ENCODE results near the gene NPIPA5. TPM values are rescaled to one million over a fixed set of nuclear protein-coding genes. Genes with fewer than 3 reads are reported as not detected.
"Not testable (repeated sequence)": the region's sequence is repeated elsewhere in the genome, so short reads cannot be mapped to it uniquely, and the experiment has no call there.

NPIPA5 gene
- total RNA-seq, 5 donors from 2014 or later (not counting 1 experiment from before 2014, with no cell fraction given) = 1.0 to 16.7 (median 6.5) TPM

DNA sequence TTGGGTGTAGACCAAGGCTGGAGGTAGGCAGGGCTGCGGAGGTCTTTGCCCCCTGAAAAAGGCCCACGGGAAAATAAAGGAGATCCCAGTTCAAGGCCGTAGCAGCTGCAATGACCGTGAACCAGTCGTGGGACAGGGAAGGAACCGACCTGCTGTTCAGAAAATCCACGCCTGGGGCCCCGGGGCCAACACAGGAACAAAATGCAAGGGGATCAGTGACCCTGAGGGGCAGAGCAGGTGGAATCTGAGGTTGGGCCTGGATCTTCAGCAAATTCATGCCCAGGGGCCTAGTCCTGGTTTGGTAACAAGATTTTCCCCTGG is 18.4 kb upstream of the NPIPA5 start:
- H3K4me1 Mint-ChIP-seq; H3K4me3 ChIP-seq (ENCODE audit: control insufficient read depth in 1 of 2, extremely low read depth in 1 of 2, low read length in 1 of 2); H3K27ac ChIP-seq (ENCODE audit: low read length); H3K4me3 Mint-ChIP-seq; CTCF ChIA-PET; DNase-seq; H3K4me1 ChIP-seq (ENCODE audit: control insufficient read depth in 1 of 2, extremely low read depth in 1 of 2, insufficient read depth in 2 of 2, low read length in 2 of 2); H3K36me3 Mint-ChIP-seq; H3K27ac Mint-ChIP-seq; H3K36me3 ChIP-seq (ENCODE audit: control insufficient read depth in 2 of 2, extremely low read depth in 1 of 2, insufficient read depth in 1 of 2, low read length in 1 of 2); ATAC-seq (replicated peaks in 1 of 4); H3K9me3 Mint-ChIP-seq; H3K9me3 ChIP-seq; POLR2A ChIA-PET: not testable (repeated sequence)
- peaks cover 0 to 21% of the 10 kb centered on the region in 2 experiments for H3K27me3 ChIP-seq (replicated peaks in 1 of 2; ENCODE audit: control insufficient read depth in 2 of 2, extremely low read depth in 1 of 2, insufficient read depth in 2 of 2, low read length in 1 of 2)
- 74% methylated on average over 3 of the region's 8 CpGs for WGBS (ENCODE audit: insufficient coverage)
- peaks cover 18 to 43% of the 10 kb centered on the region in 2 donors for H3K27me3 Mint-ChIP-seq

- H3K4me3 Mint-ChIP-seq; CTCF ChIA-PET; H3K27ac Mint-ChIP-seq; H3K4me3 ChIP-seq (ENCODE audit: control insufficient read depth in 1 of 2, extremely low read depth in 1 of 2, low read length in 1 of 2); H3K36me3 Mint-ChIP-seq; H3K36me3 ChIP-seq (ENCODE audit: control insufficient read depth in 2 of 2, extremely low read depth in 1 of 2, insufficient read depth in 1 of 2, low read length in 1 of 2); H3K9me3 Mint-ChIP-seq; H3K9me3 ChIP-seq; H3K27ac ChIP-seq (ENCODE audit: low read length); H3K4me1 Mint-ChIP-seq; POLR2A ChIA-PET; H3K4me1 ChIP-seq (ENCODE audit: control insufficient read depth in 1 of 2, extremely low read depth in 1 of 2, insufficient read depth in 2 of 2, low read length in 2 of 2); DNase-seq: not testable (repeated sequence)
- peaks cover 0 to 21% of the 10 kb centered on the region in 2 experiments for H3K27me3 ChIP-seq (replicated peaks in 1 of 2; ENCODE audit: control insufficient read depth in 2 of 2, extremely low read depth in 1 of 2, insufficient read depth in 2 of 2, low read length in 1 of 2)
- ATAC-seq (replicated peaks in 1 of 4) = peak in 1 of 4 experiments; percentile 9
- peaks cover 18 to 47% of the 10 kb centered on the region in 2 donors for H3K27me3 Mint-ChIP-seq
- WGBS (ENCODE audit: insufficient coverage) = 6% methylated on average over 70 of the region's 79 CpGs
Observed at GRCh38 chr16:15395631-15396508, 17.8 kb upstream of the NPIPA5 start, which contains the start of gene MPV17L. MPV17L (plus strand) TSS chr16:15395754; CDS start chr16:15395898, 144 bp downstream.

- H3K27me3 ChIP-seq (replicated peaks in 1 of 2; ENCODE audit: control insufficient read depth in 2 of 2, extremely low read depth in 1 of 2, insufficient read depth in 2 of 2, low read length in 1 of 2) = peaks cover 0 to 21% of the 10 kb centered on the region in 2 experiments
Observed at GRCh38 chr16:15393025-15393424, 14.9 kb upstream of the NPIPA5 start.

GRCh38 chr16:15389916-15390315 is 11.8 kb upstream of the NPIPA5 start:
- 60% methylated on average over 1 of the region's 5 CpGs for WGBS (ENCODE audit: insufficient coverage)
- H3K4me3 ChIP-seq (ENCODE audit: control insufficient read depth in 1 of 2, extremely low read depth in 1 of 2, low read length in 1 of 2); ATAC-seq (replicated peaks in 1 of 4); POLR2A ChIA-PET; H3K4me3 Mint-ChIP-seq; H3K27ac Mint-ChIP-seq; H3K9me3 ChIP-seq; H3K27me3 ChIP-seq (replicated peaks in 1 of 2; ENCODE audit: control insufficient read depth in 2 of 2, extremely low read depth in 1 of 2, insufficient read depth in 2 of 2, low read length in 1 of 2); H3K4me1 ChIP-seq (ENCODE audit: control insufficient read depth in 1 of 2, extremely low read depth in 1 of 2, insufficient read depth in 2 of 2, low read length in 2 of 2); H3K9me3 Mint-ChIP-seq; H3K36me3 ChIP-seq (ENCODE audit: control insufficient read depth in 2 of 2, extremely low read depth in 1 of 2, insufficient read depth in 1 of 2, low read length in 1 of 2); CTCF ChIA-PET; H3K36me3 Mint-ChIP-seq; H3K4me1 Mint-ChIP-seq; H3K27ac ChIP-seq (ENCODE audit: low read length): not testable (repeated sequence)
- peaks cover 10 to 18% of the 10 kb centered on the region in 2 donors for H3K27me3 Mint-ChIP-seq
- DNase-seq = peak in 2 of 35 experiments; percentile 1 to 25

More at GRCh38 chr16:15393025-15393424, 14.9 kb upstream of the NPIPA5 start:
- WGBS (ENCODE audit: insufficient coverage) = no CpG with 5 or more reads among the region's 8 CpGs
- H3K9me3 ChIP-seq; H3K27ac Mint-ChIP-seq; ATAC-seq (replicated peaks in 1 of 4); H3K9me3 Mint-ChIP-seq; H3K4me3 ChIP-seq (ENCODE audit: control insufficient read depth in 1 of 2, extremely low read depth in 1 of 2, low read length in 1 of 2); DNase-seq; H3K36me3 Mint-ChIP-seq; CTCF ChIA-PET; H3K4me1 ChIP-seq (ENCODE audit: control insufficient read depth in 1 of 2, extremely low read depth in 1 of 2, insufficient read depth in 2 of 2, low read length in 2 of 2); H3K27ac ChIP-seq (ENCODE audit: low read length); H3K4me1 Mint-ChIP-seq; POLR2A ChIA-PET; H3K36me3 ChIP-seq (ENCODE audit: control insufficient read depth in 2 of 2, extremely low read depth in 1 of 2, insufficient read depth in 1 of 2, low read length in 1 of 2); H3K4me3 Mint-ChIP-seq: not testable (repeated sequence)
- peaks cover 20 to 36% of the 10 kb centered on the region in 2 donors for H3K27me3 Mint-ChIP-seq

- H3K4me1 ChIP-seq (ENCODE audit: control insufficient read depth in 1 of 2, extremely low read depth in 1 of 2, insufficient read depth in 2 of 2, low read length in 2 of 2); H3K9me3 ChIP-seq; H3K36me3 Mint-ChIP-seq; H3K4me3 ChIP-seq (ENCODE audit: control insufficient read depth in 1 of 2, extremely low read depth in 1 of 2, low read length in 1 of 2); ATAC-seq (replicated peaks in 1 of 4); H3K36me3 ChIP-seq (ENCODE audit: control insufficient read depth in 2 of 2, extremely low read depth in 1 of 2, insufficient read depth in 1 of 2, low read length in 1 of 2); H3K27me3 ChIP-seq (replicated peaks in 1 of 2; ENCODE audit: control insufficient read depth in 2 of 2, extremely low read depth in 1 of 2, insufficient read depth in 2 of 2, low read length in 1 of 2); POLR2A ChIA-PET; DNase-seq; H3K27ac ChIP-seq (ENCODE audit: low read length); H3K4me3 Mint-ChIP-seq; H3K27me3 Mint-ChIP-seq; H3K27ac Mint-ChIP-seq; H3K9me3 Mint-ChIP-seq; CTCF ChIA-PET; H3K4me1 Mint-ChIP-seq: not testable (repeated sequence)
- WGBS (ENCODE audit: insufficient coverage) = no CpG with 5 or more reads among the region's 6 CpGs
Observed at GRCh38 chr16:15388060-15388459, 10.0 kb upstream of the NPIPA5 start.

DNA sequence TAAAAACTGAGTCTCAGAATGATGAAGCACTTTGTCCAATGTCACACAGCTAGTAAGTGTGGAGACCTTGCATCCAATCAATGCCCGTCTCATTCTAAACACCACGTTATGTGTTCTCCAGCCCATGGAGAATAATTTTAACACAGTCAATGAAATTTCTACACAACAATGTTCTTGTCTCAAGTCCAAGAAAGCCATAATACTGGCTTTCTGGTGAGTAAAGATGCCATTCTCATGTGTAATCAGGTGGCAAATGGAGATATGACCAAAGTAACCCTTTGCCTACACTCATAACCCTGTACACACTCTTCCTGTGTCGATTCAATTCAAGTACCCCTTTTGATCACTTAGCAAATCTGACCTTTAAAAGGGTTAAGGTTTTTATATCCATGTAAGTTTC is 4.7 kb upstream of the NPIPA5 start:
- H3K27ac Mint-ChIP-seq; H3K9me3 ChIP-seq; H3K4me1 Mint-ChIP-seq; H3K27me3 ChIP-seq (replicated peaks in 1 of 2; ENCODE audit: control insufficient read depth in 2 of 2, extremely low read depth in 1 of 2, insufficient read depth in 2 of 2, low read length in 1 of 2); H3K4me3 ChIP-seq (ENCODE audit: control insufficient read depth in 1 of 2, extremely low read depth in 1 of 2, low read length in 1 of 2); H3K27me3 Mint-ChIP-seq; POLR2A ChIA-PET; H3K4me1 ChIP-seq (ENCODE audit: control insufficient read depth in 1 of 2, extremely low read depth in 1 of 2, insufficient read depth in 2 of 2, low read length in 2 of 2); DNase-seq; H3K36me3 ChIP-seq (ENCODE audit: control insufficient read depth in 2 of 2, extremely low read depth in 1 of 2, insufficient read depth in 1 of 2, low read length in 1 of 2); ATAC-seq (replicated peaks in 1 of 4); H3K4me3 Mint-ChIP-seq; H3K9me3 Mint-ChIP-seq; H3K36me3 Mint-ChIP-seq; H3K27ac ChIP-seq (ENCODE audit: low read length); CTCF ChIA-PET: not testable (repeated sequence)
- WGBS (ENCODE audit: insufficient coverage) = no CpG with 5 or more reads among the region's 3 CpGs

Measured in T-cell (primary cell).